Breast epithelium (tissue), 4 donors: ENCODE measurements around the gene TBXAS1. TPM values are rescaled to one million over a fixed set of nuclear protein-coding genes. Genes with fewer than 3 reads are reported as not detected.

Experiments used
- DNase-seq, 2 donors: peaks; one replicate each; pipeline ENCODE4 v3.0.0-alpha.2; 2019; ENCODE audit warnings: low spot score in 2 of 2
- H3K27ac ChIP-seq, 2 donors: fragments of 200-600 bp; sonication (generic) in 1 of 2; one replicate each; pipeline ENCODE4 v1.5.1; 2016 to 2019; ENCODE audit warnings: mild to moderate bottlenecking in 1 of 2
- H3K27me3 ChIP-seq, 2 donors: fragments of 200-600 bp; sonication (generic) in 1 of 2; one replicate each; pipeline versions ENCODE4 v1.5.1 to v1.6.0; 2017 to 2019; ENCODE audit warnings: control low read depth in 1 of 2, mild to moderate bottlenecking in 1 of 2
- H3K36me3 ChIP-seq: fragments of 200-600 bp; one replicate; pipeline ENCODE4 v1.5.1; 2019
- H3K4me1 ChIP-seq, 2 donors: fragments of 200-600 bp; sonication (generic); one replicate each; pipeline ENCODE4 v1.5.1; 2016 to 2019; ENCODE audit warnings: control low read depth in 1 of 2
- H3K4me3 ChIP-seq, 3 donors: fragments of 200-600 bp; sonication (generic); 1 replicate in 2 of 3; 2 replicates in 1 of 3; pipeline ENCODE4 v1.5.1; 2016 to 2019; ENCODE audit warnings: mild to moderate bottlenecking in 3 of 3, moderate library complexity in 2 of 3
- H3K9me3 ChIP-seq, 2 donors: fragments of 200-600 bp; sonication (generic) in 1 of 2; one replicate each; pipeline ENCODE4 v1.5.1; 2016 to 2019; ENCODE audit warnings: control low read depth in 1 of 2
- CTCF ChIP-seq, 3 donors: fragments of 450-650 bp; IDR thresholded peaks; one replicate each; pipeline ENCODE4 v1.5.1; 2016 to 2017; ENCODE audit warnings: antibody characterized with exemption in 3 of 3, mild to moderate bottlenecking in 3 of 3, moderate library complexity in 3 of 3
- POLR2A ChIP-seq: fragments of 450-650 bp; IDR thresholded peaks from one replicate; pipeline ENCODE4 v1.6.1; 2016; ENCODE audit warnings: antibody characterized with exemption, mild to moderate bottlenecking, moderate library complexity
- POLR2AphosphoS5 ChIP-seq, 3 donors: sonication (generic); formaldehyde crosslinking; IDR thresholded peaks; one replicate each; pipeline ENCODE4 v1.6.1; 2017; ENCODE audit warnings: antibody characterized with exemption in 3 of 3
- intact Hi-C: fragments of 100-400 bp; cut with DNase I; formaldehyde crosslinking; loops from one replicate; pipeline ENCODE4 v1.15.1; 2023; ENCODE audit warnings: low total_unique reads
- total RNA-seq, 3 donors: library from RNA; depleted of rRNA; stranded (reverse); fragments of >200 nt; gene quantifications; one replicate each; pipeline ENCODE4 v1.1.0, GENCODE V29; 2016

The TBXAS1 gene
- total RNA-seq, 3 donors from 2014 or later: 17.7 to 59.8 (median 17.9) TPM

GRCh38 chr7:140036224-140036962 is 207.3 kb downstream of the TBXAS1 start:
- no peaks in the 10 kb centered on the region for H3K9me3 ChIP-seq
- no peaks in the 10 kb centered on the region for H3K4me1 ChIP-seq
- peaks cover 5% of the 10 kb centered on the region for H3K36me3 ChIP-seq
- H3K27me3 ChIP-seq: no peaks in the 10 kb centered on the region
- no peak overlapping the region for H3K4me3 ChIP-seq
- no peak for TF ChIP-seq CTCF (IDR thresholded peaks at IDR 0.05)
- TF ChIP-seq POLR2AphosphoS5 (IDR thresholded peaks at IDR 0.05): no peak
- TF ChIP-seq POLR2A: no peak
- no peak overlapping the region for H3K27ac ChIP-seq
- no peak for DNase-seq
- intact Hi-C loops: no loop called here

DNA sequence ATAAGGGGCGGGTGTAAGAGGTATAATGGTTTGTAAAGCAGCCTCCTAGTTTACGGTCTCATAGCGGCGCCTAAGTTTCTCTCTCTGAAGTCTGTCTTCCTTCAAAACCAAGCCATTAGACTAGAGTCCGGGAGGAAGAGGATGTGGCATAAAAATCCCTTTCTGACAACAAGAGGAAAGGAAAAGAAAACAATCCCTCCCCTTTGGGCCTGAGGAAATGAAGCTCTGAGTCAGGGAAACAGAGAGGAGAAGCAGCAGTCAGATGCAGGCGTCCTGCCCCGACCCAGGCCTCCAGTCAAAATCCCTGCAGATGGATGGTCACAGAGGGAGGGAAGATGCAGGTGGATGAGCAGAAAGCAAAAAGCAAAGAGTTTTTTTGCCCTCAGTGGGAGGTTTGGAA is 210.0 kb downstream of the TBXAS1 start:
- intact Hi-C loops: no loop called here
- H3K4me1 ChIP-seq: no peaks in the 10 kb centered on the region
- peaks cover 5% of the 10 kb centered on the region for H3K36me3 ChIP-seq
- H3K27ac ChIP-seq: no peak overlapping the region
- H3K4me3 ChIP-seq: no peak overlapping the region
- no peaks in the 10 kb centered on the region for H3K9me3 ChIP-seq
- H3K27me3 ChIP-seq: no peaks in the 10 kb centered on the region
- no peak for DNase-seq
- no peak for TF ChIP-seq POLR2AphosphoS5 (IDR thresholded peaks at IDR 0.05)
- TF ChIP-seq CTCF (IDR thresholded peaks at IDR 0.05): no peak
- no peak for TF ChIP-seq POLR2A

GRCh38 chr7:140039896-140040295 is 210.8 kb downstream of the TBXAS1 start:
- intact Hi-C loops: no loop called here
- Histone ChIP-seq H3K4me3 (no peak overlapping the region), H3K9me3 (no peaks in the 10 kb centered on the region), H3K36me3 (peaks cover 5% of the 10 kb centered on the region), H3K27me3 (no peaks in the 10 kb centered on the region), H3K27ac (no peak overlapping the region), H3K4me1 (no peaks in the 10 kb centered on the region)
- no peak for DNase-seq
- TF ChIP-seq POLR2A (no peak), POLR2AphosphoS5 (IDR thresholded peaks at IDR 0.05) (no peak), CTCF (IDR thresholded peaks at IDR 0.05) (no peak)

- peaks cover 5% of the 10 kb centered on the region for H3K36me3 ChIP-seq
These were observed 212.8 kb downstream of the TBXAS1 start for GRCh38 chr7:140041659-140042385.

More at GRCh38 chr7:140041659-140042385, 212.8 kb downstream of the TBXAS1 start:
- intact Hi-C loops: no loop called here
- Histone ChIP-seq H3K27ac (no peak overlapping the region), H3K27me3 (no peaks in the 10 kb centered on the region), H3K9me3 (no peaks in the 10 kb centered on the region), H3K4me1 (no peaks in the 10 kb centered on the region), H3K4me3 (no peak overlapping the region)
- no peak for TF ChIP-seq CTCF (IDR thresholded peaks at IDR 0.05)
- TF ChIP-seq POLR2AphosphoS5 (IDR thresholded peaks at IDR 0.05): no peak
- TF ChIP-seq POLR2A: no peak
- DNase-seq: no peak
